H1 (cell line): ENCODE data around the gene STYXL1. TPM values are rescaled to one million over a fixed set of nuclear protein-coding genes. Genes with fewer than 3 reads are reported as not detected.

Experiments used
- CEBPB ChIP-seq: IDR thresholded peaks from 2 replicates; pipeline ENCODE4 v1.6.1; 2012; ENCODE audit warnings: low read depth, low read length
- CREB1 ChIP-seq: IDR thresholded peaks from 2 replicates; pipeline ENCODE4 v1.6.1; 2012; ENCODE audit warnings: inconsistent platforms
- KDM4A ChIP-seq: IDR thresholded peaks from one replicate; pipeline ENCODE4 v1.7.1; 2012; ENCODE audit warnings: low read depth, mild to moderate bottlenecking, moderate library complexity, low read length, inconsistent platforms; ENCODE audit not compliant: severe bottlenecking
- KDM5A ChIP-seq: fragments of 200-600 bp; IDR thresholded peaks from 2 replicates; pipeline ENCODE4 v1.7.1; 2012; ENCODE audit warnings: mild to moderate bottlenecking, low read length, inconsistent platforms, mixed read lengths
- NRF1 ChIP-seq: IDR thresholded peaks from 2 replicates; pipeline ENCODE4 v1.6.1; 2011; ENCODE audit warnings: mild to moderate bottlenecking, low read depth, low read length, improper control_type of control experiment
- POLR2AphosphoS5 ChIP-seq: IDR thresholded peaks from 2 replicates; pipeline ENCODE4 v1.6.1; 2011; ENCODE audit warnings: low read depth, low read length
- SAP30 ChIP-seq: fragments of 300-600 bp; sonication (generic); IDR thresholded peaks from 2 replicates; pipeline ENCODE4 v1.7.1; 2012; ENCODE audit warnings: low read length, moderate library complexity, mild to moderate bottlenecking, inconsistent platforms; ENCODE audit not compliant: insufficient read depth, insufficient replicate concordance
- SIN3A ChIP-seq, 2 experiments: IDR thresholded peaks in 1 of 2; conservative IDR thresholded peaks in 1 of 2; 2 replicates each; pipeline ENCODE4 v1.6.1; 2011 to 2012; ENCODE audit warnings: low read length in 2 of 2, improper control_type of control experiment in 1 of 2, low read depth in 1 of 2, mild to moderate bottlenecking in 1 of 2
- SIRT6 ChIP-seq: IDR thresholded peaks from one replicate; pipeline ENCODE4 v1.7.1; 2012; ENCODE audit warnings: low read length, inconsistent platforms
- SP4 ChIP-seq: IDR thresholded peaks from 2 replicates; pipeline ENCODE4 v1.6.1; 2012; ENCODE audit warnings: low read length, inconsistent platforms
- SUZ12 ChIP-seq: fragments of 200-600 bp; sonication (generic); IDR thresholded peaks from 2 replicates; pipeline ENCODE4 v1.6.1; 2012; ENCODE audit warnings: mild to moderate bottlenecking, inconsistent platforms, low read length, moderate library complexity, mixed read lengths
- polyA plus RNA-seq, 7 experiments: library from polyadenylated mRNA; depleted of rRNA in 3 of 7; stranded (reverse) in 5 of 7; unstranded in 2 of 7; fragments of >200 nt in 5 of 7; fragments of 200-250 nt in 2 of 7; gene quantifications; 1 replicate in 5 of 7; 2 replicates in 1 of 7; 4 replicates in 1 of 7; pipeline versions ENCODE4 v1.2.1 to v1.2.3, GENCODE V29; 2011 to 2013; ENCODE audit warnings: missing spikeins in 2 of 7, mixed read lengths in 2 of 7
- total RNA-seq: library from RNA; stranded (reverse); fragmentation: NEBNext Ultra II Directional; extraction: Animal tissue kit (Norgen Biotek cat#: 25700); gene quantifications from 2 replicates; pipeline ENCODE4 v1.2.1, GENCODE V29; 2021
- TF ChIP-seq, protein P1 (sequence below): fragments of 300-600 bp; sonication (generic); IDR thresholded peaks from 2 replicates; pipeline ENCODE4 v1.7.1; 2012; ENCODE audit warnings: low read length, moderate library complexity, mild to moderate bottlenecking, inconsistent platforms; ENCODE audit not compliant: insufficient replicate concordance

The STYXL1 gene
- total and polyA plus RNA-seq, 2 of the 8 experiments (the other 6 are each of a cell fraction or from before 2014, with no cell fraction given): 32.3 to 53.9 TPM

DNA sequence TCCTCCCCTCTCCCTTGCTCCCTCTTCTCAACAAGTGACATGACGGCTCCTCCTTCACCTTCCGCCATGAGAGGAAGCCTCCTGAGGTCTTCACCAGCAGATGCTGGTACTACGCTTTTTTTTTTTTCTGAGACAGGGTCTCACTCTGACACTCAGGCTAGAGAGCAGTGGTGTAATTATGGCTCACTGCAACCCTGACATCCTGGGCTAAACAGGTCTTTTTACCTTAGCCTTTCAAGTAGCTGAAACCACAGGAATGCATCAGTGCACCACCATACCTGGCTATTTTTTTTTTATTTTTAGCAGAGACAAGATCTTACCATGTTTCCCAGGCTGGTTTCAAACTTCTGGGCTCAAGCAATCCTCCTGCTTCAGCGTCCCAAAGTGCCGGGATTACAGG is 43.7 kb upstream of the STYXL1 start (continued):
- TF ChIP-seq, protein P1, sequence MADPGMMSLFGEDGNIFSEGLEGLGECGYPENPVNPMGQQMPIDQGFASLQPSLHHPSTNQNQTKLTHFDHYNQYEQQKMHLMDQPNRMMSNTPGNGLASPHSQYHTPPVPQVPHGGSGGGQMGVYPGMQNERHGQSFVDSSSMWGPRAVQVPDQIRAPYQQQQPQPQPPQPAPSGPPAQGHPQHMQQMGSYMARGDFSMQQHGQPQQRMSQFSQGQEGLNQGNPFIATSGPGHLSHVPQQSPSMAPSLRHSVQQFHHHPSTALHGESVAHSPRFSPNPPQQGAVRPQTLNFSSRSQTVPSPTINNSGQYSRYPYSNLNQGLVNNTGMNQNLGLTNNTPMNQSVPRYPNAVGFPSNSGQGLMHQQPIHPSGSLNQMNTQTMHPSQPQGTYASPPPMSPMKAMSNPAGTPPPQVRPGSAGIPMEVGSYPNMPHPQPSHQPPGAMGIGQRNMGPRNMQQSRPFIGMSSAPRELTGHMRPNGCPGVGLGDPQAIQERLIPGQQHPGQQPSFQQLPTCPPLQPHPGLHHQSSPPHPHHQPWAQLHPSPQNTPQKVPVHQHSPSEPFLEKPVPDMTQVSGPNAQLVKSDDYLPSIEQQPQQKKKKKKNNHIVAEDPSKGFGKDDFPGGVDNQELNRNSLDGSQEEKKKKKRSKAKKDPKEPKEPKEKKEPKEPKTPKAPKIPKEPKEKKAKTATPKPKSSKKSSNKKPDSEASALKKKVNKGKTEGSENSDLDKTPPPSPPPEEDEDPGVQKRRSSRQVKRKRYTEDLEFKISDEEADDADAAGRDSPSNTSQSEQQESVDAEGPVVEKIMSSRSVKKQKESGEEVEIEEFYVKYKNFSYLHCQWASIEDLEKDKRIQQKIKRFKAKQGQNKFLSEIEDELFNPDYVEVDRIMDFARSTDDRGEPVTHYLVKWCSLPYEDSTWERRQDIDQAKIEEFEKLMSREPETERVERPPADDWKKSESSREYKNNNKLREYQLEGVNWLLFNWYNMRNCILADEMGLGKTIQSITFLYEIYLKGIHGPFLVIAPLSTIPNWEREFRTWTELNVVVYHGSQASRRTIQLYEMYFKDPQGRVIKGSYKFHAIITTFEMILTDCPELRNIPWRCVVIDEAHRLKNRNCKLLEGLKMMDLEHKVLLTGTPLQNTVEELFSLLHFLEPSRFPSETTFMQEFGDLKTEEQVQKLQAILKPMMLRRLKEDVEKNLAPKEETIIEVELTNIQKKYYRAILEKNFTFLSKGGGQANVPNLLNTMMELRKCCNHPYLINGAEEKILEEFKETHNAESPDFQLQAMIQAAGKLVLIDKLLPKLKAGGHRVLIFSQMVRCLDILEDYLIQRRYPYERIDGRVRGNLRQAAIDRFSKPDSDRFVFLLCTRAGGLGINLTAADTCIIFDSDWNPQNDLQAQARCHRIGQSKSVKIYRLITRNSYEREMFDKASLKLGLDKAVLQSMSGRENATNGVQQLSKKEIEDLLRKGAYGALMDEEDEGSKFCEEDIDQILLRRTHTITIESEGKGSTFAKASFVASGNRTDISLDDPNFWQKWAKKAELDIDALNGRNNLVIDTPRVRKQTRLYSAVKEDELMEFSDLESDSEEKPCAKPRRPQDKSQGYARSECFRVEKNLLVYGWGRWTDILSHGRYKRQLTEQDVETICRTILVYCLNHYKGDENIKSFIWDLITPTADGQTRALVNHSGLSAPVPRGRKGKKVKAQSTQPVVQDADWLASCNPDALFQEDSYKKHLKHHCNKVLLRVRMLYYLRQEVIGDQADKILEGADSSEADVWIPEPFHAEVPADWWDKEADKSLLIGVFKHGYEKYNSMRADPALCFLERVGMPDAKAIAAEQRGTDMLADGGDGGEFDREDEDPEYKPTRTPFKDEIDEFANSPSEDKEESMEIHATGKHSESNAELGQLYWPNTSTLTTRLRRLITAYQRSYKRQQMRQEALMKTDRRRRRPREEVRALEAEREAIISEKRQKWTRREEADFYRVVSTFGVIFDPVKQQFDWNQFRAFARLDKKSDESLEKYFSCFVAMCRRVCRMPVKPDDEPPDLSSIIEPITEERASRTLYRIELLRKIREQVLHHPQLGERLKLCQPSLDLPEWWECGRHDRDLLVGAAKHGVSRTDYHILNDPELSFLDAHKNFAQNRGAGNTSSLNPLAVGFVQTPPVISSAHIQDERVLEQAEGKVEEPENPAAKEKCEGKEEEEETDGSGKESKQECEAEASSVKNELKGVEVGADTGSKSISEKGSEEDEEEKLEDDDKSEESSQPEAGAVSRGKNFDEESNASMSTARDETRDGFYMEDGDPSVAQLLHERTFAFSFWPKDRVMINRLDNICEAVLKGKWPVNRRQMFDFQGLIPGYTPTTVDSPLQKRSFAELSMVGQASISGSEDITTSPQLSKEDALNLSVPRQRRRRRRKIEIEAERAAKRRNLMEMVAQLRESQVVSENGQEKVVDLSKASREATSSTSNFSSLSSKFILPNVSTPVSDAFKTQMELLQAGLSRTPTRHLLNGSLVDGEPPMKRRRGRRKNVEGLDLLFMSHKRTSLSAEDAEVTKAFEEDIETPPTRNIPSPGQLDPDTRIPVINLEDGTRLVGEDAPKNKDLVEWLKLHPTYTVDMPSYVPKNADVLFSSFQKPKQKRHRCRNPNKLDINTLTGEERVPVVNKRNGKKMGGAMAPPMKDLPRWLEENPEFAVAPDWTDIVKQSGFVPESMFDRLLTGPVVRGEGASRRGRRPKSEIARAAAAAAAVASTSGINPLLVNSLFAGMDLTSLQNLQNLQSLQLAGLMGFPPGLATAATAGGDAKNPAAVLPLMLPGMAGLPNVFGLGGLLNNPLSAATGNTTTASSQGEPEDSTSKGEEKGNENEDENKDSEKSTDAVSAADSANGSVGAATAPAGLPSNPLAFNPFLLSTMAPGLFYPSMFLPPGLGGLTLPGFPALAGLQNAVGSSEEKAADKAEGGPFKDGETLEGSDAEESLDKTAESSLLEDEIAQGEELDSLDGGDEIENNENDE: no peak
- TF ChIP-seq SAP30: no peak
- TF ChIP-seq SIN3A (conservative IDR thresholded peaks at IDR 0.05 in 1 of 2, IDR thresholded peaks at IDR 0.05 in 1 of 2; ENCODE audit: low read depth in 1 of 2, low read length in 2 of 2): no peak
- no peak for TF ChIP-seq CREB1
- TF ChIP-seq SIRT6: no peak
- TF ChIP-seq SUZ12: no peak
- no peak for TF ChIP-seq KDM5A
- TF ChIP-seq POLR2AphosphoS5: no peak
- TF ChIP-seq KDM4A: no peak
- no peak for TF ChIP-seq SP4
- TF ChIP-seq NRF1: no peak
- no peak for TF ChIP-seq CEBPB
